ENCODE measurements around the gene TRIP6. TPM values are rescaled to one million over a fixed set of nuclear protein-coding genes. Genes with fewer than 3 reads are reported as not detected.

The TRIP6 gene
- total and polyA plus RNA-seq, 2 of the 8 experiments (the other 6 are each of a cell fraction or from before 2014, with no cell fraction given): 88.4 to 103 TPM

- TF ChIP-seq E2F6 (IDR thresholded peaks at IDR 0.05): peak; percentile 51; the same call in 1 of the 2 replicates
- TF ChIP-seq SUZ12 (IDR thresholded peaks at IDR 0.05; ENCODE audit: low read length): peak; percentile 81; the same call in 1 of the 2 replicates
- TF ChIP-seq RBBP5 (IDR thresholded peaks at IDR 0.05; ENCODE audit: borderline replicate concordance, low read depth, low read length): no peak
- TF ChIP-seq SP4 (IDR thresholded peaks at IDR 0.05; ENCODE audit: low read length): no peak
- TF ChIP-seq SIX5 (IDR thresholded peaks at IDR 0.05; ENCODE audit: low read depth, low read length): no peak
- TF ChIP-seq JUND (IDR thresholded peaks at IDR 0.05; ENCODE audit: low read length): 0 out of 2 replicates have a peak, but pooled peaks have one; percentile 23
- peak; percentile 62 for TF ChIP-seq BACH1 (IDR thresholded peaks at IDR 0.05; ENCODE audit: low read length)
Observed at GRCh38 chr7:100895956-100896731, 29.0 kb downstream of the TRIP6 start (continued).
